ENCODE measurements around the gene MEF2B.
"Not testable (repeated sequence)": the region's sequence is repeated elsewhere in the genome, so short reads cannot be mapped to it uniquely, and the experiment has no call there.

The MEF2B gene

DNA sequence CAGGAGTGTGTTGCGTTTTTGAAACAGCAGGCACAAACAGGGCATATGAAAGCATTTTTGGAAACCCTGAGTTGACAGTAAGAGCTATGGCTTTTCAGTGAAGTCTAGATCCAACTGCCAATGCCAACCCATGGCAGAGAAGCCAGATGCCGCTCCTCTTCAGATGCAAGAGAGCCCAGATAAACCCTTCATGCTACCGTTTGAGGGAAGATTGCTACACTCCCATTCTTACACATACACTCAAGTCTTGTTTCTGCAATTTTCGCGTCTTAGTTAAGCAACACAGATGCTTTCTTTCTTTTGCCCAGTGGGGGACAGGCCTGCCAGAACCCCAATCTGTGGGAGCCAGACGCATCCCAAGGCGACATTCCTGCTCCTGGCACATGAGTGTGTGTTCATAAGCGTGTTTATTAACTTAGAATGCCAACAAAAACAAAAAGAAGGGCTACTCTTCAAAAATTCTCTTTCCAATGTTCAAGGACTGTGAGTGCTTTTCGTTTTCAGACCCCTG is 11.5 kb upstream of the MEF2B start:
- TF ChIP-seq, protein P1, sequence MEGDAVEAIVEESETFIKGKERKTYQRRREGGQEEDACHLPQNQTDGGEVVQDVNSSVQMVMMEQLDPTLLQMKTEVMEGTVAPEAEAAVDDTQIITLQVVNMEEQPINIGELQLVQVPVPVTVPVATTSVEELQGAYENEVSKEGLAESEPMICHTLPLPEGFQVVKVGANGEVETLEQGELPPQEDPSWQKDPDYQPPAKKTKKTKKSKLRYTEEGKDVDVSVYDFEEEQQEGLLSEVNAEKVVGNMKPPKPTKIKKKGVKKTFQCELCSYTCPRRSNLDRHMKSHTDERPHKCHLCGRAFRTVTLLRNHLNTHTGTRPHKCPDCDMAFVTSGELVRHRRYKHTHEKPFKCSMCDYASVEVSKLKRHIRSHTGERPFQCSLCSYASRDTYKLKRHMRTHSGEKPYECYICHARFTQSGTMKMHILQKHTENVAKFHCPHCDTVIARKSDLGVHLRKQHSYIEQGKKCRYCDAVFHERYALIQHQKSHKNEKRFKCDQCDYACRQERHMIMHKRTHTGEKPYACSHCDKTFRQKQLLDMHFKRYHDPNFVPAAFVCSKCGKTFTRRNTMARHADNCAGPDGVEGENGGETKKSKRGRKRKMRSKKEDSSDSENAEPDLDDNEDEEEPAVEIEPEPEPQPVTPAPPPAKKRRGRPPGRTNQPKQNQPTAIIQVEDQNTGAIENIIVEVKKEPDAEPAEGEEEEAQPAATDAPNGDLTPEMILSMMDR (IDR thresholded peaks at IDR 0.05; ENCODE audit: low read depth, low read length, missing control alignments): no peak
- H3K4me3 ChIP-seq (ENCODE audit: low read depth, low read length): no peak overlapping the region
- DNase-seq (ENCODE audit: low read depth): no peak
- in situ Hi-C loops (cut with HindIII; ENCODE audit: low sequenced_read_pairs): no loop called here

DNA sequence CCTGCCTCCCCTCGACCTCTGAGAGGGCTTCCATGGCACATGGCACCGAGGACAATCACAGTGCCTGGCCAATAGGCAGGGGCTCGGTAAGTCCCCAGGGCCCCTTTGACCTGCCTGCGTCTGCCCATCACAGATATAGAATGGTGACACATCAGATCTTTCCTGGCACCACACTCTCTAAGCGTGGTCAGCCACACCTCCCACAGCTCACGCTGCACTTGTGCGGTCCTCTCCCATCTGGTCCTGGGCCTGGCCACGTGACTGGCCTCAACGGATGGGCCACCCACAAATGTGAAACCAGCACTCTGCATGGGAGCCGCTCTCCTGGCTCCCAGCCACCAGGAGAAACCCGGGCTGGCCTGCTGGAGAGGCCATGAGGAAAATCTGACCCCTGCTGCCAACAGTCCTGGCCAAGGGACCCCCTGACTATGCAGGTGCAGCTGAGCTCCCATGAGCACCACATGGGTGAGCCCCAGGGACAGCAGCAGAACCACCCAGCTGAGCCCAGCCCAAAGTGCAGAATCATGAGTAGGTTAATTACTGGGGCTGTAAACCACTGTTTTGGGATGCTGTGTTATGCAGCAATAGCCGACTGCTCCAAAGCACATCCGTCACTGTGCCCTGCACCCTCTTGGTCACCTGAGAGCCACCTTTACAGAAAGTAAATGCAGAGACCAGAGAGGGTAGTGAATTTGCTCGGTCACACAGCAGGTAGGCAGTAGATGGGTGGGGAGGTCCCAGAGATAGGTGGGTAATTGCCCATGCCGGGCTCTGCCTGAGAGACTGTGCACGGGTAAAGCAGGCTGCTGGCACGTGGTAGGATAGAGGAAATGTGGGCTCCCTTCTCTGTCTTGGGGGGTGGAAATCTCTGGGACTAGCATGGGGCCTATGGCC is 9.7 kb upstream of the MEF2B start:
- TF ChIP-seq, protein P1 (IDR thresholded peaks at IDR 0.05; ENCODE audit: low read depth, low read length, missing control alignments): no peak
- no peak overlapping the region for H3K4me3 ChIP-seq (ENCODE audit: low read depth, low read length)
- in situ Hi-C loops (cut with HindIII; ENCODE audit: low sequenced_read_pairs): no loop called here
- no peak for DNase-seq (ENCODE audit: low read depth)

DNA sequence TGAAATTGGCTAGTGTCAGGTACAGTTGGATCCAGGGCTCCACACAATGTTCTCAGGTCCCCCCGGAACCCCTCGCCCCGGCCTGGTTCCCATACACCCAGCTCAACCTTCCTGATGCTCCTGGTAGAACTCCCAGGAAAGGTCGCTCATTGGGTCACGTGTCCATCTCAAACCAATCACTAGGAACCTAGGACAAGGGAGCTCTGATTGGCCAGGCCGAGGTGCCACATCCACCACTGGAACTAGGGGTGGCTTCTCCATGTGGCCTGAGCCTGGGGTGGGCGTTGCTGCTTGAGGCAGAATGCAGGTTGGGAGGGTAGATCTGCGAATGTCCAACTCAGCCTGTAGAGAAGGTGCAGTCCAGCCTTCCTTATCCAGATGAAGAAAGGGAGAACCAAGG is 6.9 kb upstream of the MEF2B start:
- in situ Hi-C loops (cut with HindIII; ENCODE audit: low sequenced_read_pairs): no loop called here
- H3K4me3 ChIP-seq (ENCODE audit: low read depth, low read length): no peak overlapping the region
- no peak for DNase-seq (ENCODE audit: low read depth)
- TF ChIP-seq, protein P1 (IDR thresholded peaks at IDR 0.05; ENCODE audit: low read depth, low read length, missing control alignments): no peak

DNA sequence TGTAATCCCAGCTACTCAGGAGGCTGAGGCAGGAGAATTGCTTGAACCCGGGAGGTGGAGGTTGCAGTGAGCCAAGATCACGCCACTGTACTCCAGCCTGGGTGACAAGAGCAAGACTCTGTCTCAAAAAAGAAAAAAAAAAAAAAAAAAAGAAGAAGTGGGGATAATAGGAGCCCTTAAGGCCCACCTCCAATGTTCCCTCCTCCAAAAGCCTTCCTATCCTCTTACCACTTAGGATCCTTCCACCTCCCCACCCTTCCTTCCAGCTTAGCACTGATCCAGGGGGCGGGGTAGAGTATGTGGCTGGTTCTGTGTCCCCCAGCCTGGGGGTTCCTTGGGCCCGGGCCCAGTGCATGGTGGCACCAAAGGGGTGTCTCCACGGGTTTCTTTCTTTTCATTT is 3.2 kb upstream of the MEF2B start:
- H3K4me3 ChIP-seq (ENCODE audit: low read depth, low read length); DNase-seq (ENCODE audit: low read depth); in situ Hi-C loops (cut with HindIII; ENCODE audit: low sequenced_read_pairs): not testable (repeated sequence)

DNA sequence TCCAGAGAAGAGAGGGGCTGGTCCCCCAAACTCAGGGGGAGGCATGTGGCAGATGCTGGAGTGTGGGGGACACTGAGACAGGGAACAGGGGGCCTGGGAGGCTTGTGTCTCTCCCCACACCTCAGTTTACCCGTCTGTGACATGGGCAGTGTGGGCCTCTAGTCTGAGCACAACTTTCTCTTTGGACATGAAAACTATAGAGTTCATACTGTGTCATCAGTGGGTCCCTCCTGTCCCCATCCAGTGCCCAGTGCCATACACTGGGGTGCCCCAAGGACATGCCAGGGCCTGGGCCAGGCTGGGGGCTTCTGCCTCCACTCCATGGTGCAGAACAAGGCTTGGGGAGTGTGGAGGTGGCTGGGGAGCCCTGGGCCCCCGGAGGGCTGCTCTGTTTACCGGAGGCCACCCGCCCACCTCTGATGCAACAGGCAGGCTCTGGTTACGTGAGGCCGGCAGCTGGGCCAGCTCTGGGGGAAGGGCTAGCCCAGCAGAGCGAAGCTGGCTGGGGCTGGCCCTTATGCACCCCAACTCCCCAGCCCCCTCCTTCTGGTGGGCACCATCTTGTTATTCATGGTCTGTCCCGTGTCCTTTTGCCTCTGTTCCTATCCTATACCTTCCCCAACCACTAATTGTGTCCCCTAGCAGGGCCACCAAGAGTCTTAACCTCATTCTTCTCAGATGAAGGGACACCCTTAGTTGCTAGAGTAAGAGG is 1.9 kb upstream of the MEF2B start:
- no peak overlapping the region for H3K4me3 ChIP-seq (ENCODE audit: low read depth, low read length)
- in situ Hi-C loops (cut with HindIII; ENCODE audit: low sequenced_read_pairs): no loop called here
- no peak for DNase-seq (ENCODE audit: low read depth)
- TF ChIP-seq, protein P1 (IDR thresholded peaks at IDR 0.05; ENCODE audit: low read depth, low read length, missing control alignments): no peak

DNA sequence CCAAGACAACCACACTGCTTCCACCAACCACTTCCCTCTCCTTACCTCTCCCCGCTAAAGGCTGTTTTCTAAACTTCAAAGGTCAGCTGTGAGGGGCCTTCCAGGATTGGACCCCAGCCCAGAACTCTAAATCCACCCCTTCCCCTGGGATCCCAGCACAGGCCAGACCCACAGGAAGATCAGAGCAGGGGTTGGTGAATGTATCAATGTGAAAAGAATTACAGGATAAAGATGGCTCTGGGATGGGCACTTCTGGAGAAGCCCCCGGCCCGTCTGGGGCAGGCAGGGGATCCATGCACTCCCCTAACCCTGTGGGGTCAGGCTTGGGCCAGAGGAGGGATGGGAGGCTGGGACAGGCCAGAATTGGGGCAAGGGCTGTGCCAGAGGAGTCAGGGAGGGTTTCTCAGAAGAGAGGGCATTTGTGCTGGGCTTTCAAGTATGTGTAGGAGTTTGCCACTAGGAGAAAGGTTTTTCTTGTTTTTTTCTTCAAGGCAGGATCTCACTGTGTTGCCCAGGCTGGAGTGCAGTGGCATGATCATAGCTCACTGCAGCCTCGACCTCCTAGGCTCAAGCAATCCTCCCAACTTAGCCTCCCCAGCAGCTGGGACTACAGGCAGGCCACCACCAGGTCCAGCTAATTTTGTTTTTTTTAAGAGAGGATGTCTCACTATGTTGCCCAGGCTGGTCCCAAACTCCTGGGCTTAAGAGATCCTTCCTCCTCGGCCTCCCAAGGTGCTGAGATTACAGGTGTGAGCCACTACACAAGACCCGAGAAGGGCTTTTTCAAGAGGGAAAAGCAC is 1.0 kb upstream of the MEF2B start:
- TF ChIP-seq, protein P1 (IDR thresholded peaks at IDR 0.05; ENCODE audit: low read depth, low read length, missing control alignments): no peak
- in situ Hi-C loops (cut with HindIII; ENCODE audit: low sequenced_read_pairs): no loop called here
- DNase-seq (ENCODE audit: low read depth): no peak
- no peak overlapping the region for H3K4me3 ChIP-seq (ENCODE audit: low read depth, low read length)
